Mucosa of rectum (tissue), 2 donors: Measurements from ENCODE around the gene PIGW.

Experiments
- H3K27ac ChIP-seq, 2 donors: one replicate each; pipeline ENCODE4 v1.7.0; 2013; ENCODE audit warnings: inconsistent platforms in 2 of 2, low read depth in 2 of 2, low read length in 2 of 2
- H3K27me3 ChIP-seq, 2 donors: one replicate each; pipeline ENCODE4 v1.7.0; 2013; ENCODE audit warnings: low read length in 2 of 2; ENCODE audit not compliant: control insufficient read depth in 2 of 2, insufficient read depth in 2 of 2
- H3K36me3 ChIP-seq, 2 donors: one replicate each; pipeline ENCODE4 v1.7.0; 2013; ENCODE audit warnings: low read length in 2 of 2; ENCODE audit not compliant: control insufficient read depth in 2 of 2, insufficient read depth in 2 of 2
- H3K4me1 ChIP-seq, 2 donors: one replicate each; pipeline ENCODE4 v1.7.0; 2013; ENCODE audit warnings: low read length in 2 of 2, mild to moderate bottlenecking in 1 of 2; ENCODE audit not compliant: control insufficient read depth in 2 of 2, insufficient read depth in 2 of 2
- H3K4me3 ChIP-seq, 2 donors: one replicate each; pipeline ENCODE4 v1.7.0; 2013; ENCODE audit warnings: low read length in 2 of 2
- H3K9ac ChIP-seq, 2 donors: one replicate each; pipeline ENCODE4 v1.7.0; 2013; ENCODE audit warnings: low read length in 2 of 2, low read depth in 1 of 2, mild to moderate bottlenecking in 1 of 2
- H3K9me3 ChIP-seq, 2 donors: one replicate each; pipeline ENCODE4 v1.7.0; 2013; ENCODE audit warnings: low read length in 2 of 2; ENCODE audit not compliant: control insufficient read depth in 2 of 2
- donor health status: healthy.
- donor health status: Normal muscosa, but diverticular disease.

The PIGW gene

DNA sequence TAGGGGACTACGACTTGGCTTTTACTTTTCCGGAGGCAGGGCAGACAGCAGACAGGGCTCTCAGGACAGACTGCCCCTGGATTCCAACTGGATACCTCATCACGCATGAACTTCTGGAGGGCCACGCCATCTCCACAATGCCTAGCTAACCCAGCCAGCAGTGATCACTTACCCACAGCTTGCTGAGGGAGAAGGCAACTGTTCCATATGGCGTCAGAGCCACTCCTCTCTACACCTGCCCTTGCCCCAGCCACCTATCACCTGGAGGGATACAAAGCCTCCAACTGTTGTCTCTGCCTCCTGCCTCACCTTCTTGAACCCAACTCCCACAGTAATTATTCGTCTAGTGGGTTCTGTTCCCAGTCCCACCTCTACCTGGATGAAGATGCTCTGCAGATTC is 8.9 kb upstream of the PIGW start:
- Histone ChIP-seq H3K27me3 (no peaks in the 10 kb centered on the region), H3K9me3 (no peaks in the 10 kb centered on the region), H3K36me3 (peaks cover 40 to 41% of the 10 kb centered on the region in 2 donors), H3K9ac (no peak overlapping the region), H3K4me3 (no peak overlapping the region), H3K27ac (no peak overlapping the region), H3K4me1 (no peaks in the 10 kb centered on the region)

DNA sequence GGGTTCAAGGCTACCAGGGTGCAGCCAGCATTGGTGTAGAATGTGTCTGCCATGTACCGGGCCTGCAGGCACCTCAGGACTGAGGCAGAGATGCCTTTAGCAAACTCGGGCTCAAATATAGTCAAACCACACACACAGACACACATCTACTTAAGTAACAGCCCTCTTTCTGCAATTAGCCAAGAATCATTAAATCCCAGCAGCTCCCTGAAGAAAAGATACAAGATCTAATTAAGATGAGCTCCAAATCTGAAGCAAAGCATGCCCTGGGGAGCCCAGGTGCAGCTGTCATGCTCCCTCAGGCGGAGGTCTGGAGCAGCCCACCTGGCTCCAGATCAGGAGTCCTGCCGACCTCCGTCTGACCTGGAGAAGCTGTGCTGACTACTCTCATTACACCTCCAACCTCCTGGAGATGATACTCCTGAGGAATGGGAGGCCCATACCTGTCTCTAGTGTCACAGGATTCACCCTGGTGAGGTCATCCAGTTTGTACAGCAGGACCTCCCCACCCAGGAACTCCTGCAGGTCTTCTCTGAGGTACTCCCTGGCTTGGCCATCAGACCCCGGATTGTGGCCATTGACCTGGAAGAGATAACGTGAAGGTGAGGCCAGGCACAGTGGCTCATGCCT is 7.1 kb upstream of the PIGW start:
- Histone ChIP-seq H3K27ac (no peak overlapping the region), H3K27me3 (no peaks in the 10 kb centered on the region), H3K36me3 (peaks cover 49 to 52% of the 10 kb centered on the region in 2 donors), H3K9ac (no peak overlapping the region), H3K4me1 (no peaks in the 10 kb centered on the region), H3K9me3 (no peaks in the 10 kb centered on the region), H3K4me3 (no peak overlapping the region)

DNA sequence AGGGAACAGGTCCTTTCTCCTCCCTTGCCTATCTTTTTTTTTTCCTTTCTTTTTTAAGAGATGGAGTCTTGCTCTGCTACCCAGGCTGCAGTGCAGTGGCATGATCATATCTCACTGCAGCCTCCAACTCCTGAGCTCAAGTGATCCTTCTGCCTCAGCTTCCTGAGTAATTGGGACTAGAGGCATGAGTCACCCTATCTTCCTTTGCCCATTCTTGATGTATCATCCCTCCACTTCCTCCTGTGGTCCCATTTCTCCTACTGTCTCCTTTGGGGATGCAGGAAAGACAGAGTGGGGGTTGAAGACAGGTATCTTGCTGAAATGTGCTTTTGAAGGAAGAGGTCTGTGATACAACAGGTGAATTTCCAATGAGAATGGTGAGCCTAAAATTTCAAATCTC is 5.7 kb upstream of the PIGW start:
- no peaks in the 10 kb centered on the region for H3K9me3 ChIP-seq
- no peak overlapping the region for H3K27ac ChIP-seq
- H3K27me3 ChIP-seq: no peaks in the 10 kb centered on the region
- H3K36me3 ChIP-seq: peaks cover 53 to 55% of the 10 kb centered on the region in 2 donors
- H3K4me1 ChIP-seq: peaks cover 6% of the 10 kb centered on the region in 2 donors
- no peak overlapping the region for H3K4me3 ChIP-seq
- H3K9ac ChIP-seq: no peak overlapping the region

DNA sequence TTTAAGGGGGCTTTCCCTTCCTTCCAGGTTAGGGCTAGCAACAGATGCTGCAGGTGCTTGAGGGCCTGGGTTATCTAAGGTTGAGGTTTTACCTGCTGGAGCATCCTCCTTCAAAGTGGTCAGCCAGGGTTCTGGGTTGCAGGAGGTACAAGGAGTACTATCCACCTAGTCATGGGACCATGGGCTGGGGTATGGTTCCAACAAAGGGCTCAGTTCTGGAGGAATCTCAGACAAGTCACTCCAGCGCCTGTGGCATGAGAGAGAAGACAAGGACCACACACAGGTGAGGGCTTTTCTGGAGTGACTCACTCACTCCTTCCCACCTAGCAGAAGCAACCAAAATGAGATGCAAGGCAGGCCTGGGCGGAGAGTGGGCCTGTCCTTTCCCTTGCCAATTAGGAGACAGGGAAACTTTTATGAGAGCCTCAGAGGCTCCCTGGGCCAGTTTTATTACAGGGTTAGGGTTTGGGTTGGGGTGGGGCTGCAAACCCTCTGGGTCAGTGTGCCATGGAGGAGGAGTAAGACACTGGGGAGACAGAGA is 2.3 kb upstream of the PIGW start:
- Histone ChIP-seq H3K9ac (no peak overlapping the region), H3K27me3 (no peaks in the 10 kb centered on the region), H3K9me3 (no peaks in the 10 kb centered on the region), H3K36me3 (peaks cover 33 to 34% of the 10 kb centered on the region in 2 donors), H3K4me3 (no peak overlapping the region), H3K27ac (no peak overlapping the region), H3K4me1 (peaks cover 14 to 16% of the 10 kb centered on the region in 2 donors)

DNA sequence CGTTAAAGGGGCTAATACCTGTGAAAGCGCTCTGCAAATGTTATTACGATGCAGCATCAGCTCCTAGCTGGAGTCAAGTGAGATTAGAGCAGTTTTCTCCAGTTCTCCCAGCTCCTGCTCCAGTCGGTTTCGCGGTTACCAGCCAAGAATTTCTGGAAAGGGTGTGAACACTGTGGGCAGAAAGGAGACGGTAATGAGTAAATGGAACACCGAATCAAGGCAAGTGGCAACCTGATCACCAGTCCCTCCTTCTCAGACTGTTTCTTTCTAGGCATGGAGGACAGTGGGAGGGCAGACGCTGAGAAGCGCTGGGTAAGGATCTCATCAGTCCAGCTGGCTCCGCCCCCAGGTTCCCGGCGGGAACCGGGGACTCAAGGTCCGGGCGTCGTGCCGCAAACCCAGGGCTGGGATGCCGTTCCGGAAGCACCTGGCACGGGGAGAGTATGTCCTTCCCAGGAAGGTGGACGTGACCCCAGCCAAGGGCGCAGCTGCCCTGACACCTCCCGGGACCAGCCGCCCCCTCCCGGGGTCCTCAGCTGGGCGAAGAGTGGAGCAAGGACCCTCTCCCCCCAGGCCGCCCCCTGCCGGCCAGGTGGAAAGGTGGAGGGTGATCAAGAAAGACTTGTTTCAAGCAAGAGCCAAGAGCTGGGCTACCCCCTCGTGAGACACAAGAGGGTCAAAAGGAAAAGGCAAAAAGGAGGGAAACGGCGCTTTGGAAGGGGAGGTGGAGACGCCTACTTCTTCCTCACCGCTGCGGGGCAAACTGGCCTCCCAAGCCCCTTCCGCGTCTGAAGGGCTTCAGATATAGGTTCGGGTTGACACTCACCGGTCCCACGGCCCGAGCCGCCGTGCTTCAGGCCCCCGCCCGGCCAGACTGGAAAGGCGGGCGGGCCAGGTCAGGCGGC is 600 bp upstream of the PIGW start:
- no peaks in the 10 kb centered on the region for H3K27me3 ChIP-seq
- H3K4me3 ChIP-seq: peak overlapping the region; percentile 93 to 99
- peaks cover 29 to 32% of the 10 kb centered on the region in 2 donors for H3K36me3 ChIP-seq
- H3K27ac ChIP-seq: peak overlapping the region; percentile 99
- H3K4me1 ChIP-seq: peaks cover 14 to 16% of the 10 kb centered on the region in 2 donors
- peak overlapping the region; percentile 84 to 97 for H3K9ac ChIP-seq
- H3K9me3 ChIP-seq: no peaks in the 10 kb centered on the region

DNA sequence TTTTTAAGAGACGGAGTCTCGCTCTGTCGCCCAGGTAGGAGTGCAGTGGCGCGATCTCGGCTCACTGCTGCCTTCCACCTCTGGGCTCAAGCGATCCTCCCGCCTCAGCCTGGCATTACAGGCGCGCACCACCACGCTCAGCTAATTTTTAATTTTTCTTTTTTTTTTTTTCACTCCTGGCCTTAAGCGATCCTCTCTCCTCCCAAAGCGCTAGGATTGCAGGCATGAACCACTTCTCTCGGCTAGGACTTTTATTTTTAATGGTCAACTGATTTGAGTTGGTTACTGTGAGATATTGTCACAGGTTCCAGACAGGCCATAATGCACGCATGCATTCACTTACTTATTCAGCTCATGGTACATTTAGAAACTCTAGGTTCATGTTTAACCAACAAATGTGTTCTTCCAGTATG is 888 bp downstream of the PIGW start:
- H3K4me3 ChIP-seq: peak overlapping the region; percentile 93 to 99
- H3K4me1 ChIP-seq: peaks cover 14 to 16% of the 10 kb centered on the region in 2 donors
- peaks cover 24 to 31% of the 10 kb centered on the region in 2 donors for H3K36me3 ChIP-seq
- no peaks in the 10 kb centered on the region for H3K27me3 ChIP-seq
- peak overlapping the region; percentile 95 to 97 for H3K9ac ChIP-seq
- peak overlapping the region; percentile 99 for H3K27ac ChIP-seq
- no peaks in the 10 kb centered on the region for H3K9me3 ChIP-seq

DNA sequence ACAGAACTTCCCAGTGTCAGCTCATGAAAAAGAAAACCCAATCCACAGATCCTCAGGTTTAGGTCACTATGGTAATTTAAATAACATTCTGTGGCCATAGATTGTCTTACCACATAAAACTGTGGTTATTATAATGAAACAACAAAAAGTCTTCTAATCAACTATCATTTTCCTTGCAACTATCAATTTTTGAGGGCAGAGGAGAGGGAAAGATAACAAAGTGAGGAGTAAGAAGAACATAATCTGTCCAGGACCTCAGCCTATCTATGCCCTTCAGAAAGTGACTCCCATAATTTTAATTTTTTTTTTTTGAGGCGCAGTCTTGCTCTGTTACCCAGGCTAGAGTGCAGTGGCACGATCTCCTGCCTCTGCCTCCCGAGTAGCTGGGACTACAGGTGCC is 5.9 kb downstream of the PIGW start:
- Histone ChIP-seq H3K4me1 (peaks cover 13 to 16% of the 10 kb centered on the region in 2 donors), H3K4me3 (no peak overlapping the region)

DNA sequence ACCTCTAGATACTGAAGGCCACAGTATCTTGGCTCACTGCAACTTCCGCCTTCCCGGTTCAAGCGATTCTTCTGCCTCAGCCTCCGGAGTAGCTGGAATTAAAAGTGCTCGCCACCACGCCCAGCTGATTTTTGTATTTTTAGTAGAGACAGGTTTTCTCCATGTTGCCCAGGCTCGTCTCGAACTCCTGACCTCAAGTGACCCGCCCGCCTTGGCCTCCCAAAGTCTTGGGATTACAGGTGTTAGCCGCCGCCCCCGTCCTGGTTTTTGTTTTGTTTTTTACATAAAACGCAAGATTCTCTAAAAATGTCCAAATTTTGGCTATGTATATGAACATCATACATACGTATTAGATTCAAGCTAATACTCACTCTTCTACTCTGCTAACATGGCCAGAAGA is 8.0 kb downstream of the PIGW start:
- Histone ChIP-seq H3K9ac (no peak overlapping the region), H3K27ac (no peak overlapping the region), H3K4me1 (peaks cover 25 to 26% of the 10 kb centered on the region in 2 donors), H3K27me3 (no peaks in the 10 kb centered on the region), H3K4me3 (no peak overlapping the region), H3K9me3 (no peaks in the 10 kb centered on the region), H3K36me3 (peaks cover 0 to 5% of the 10 kb centered on the region in 2 donors)

More for the DNA sequence above, 5.9 kb downstream of the PIGW start:
- Histone ChIP-seq H3K36me3 (peaks cover 6 to 13% of the 10 kb centered on the region in 2 donors), H3K27me3 (no peaks in the 10 kb centered on the region), H3K9ac (no peak overlapping the region), H3K27ac (no peak overlapping the region), H3K9me3 (no peaks in the 10 kb centered on the region)

DNA sequence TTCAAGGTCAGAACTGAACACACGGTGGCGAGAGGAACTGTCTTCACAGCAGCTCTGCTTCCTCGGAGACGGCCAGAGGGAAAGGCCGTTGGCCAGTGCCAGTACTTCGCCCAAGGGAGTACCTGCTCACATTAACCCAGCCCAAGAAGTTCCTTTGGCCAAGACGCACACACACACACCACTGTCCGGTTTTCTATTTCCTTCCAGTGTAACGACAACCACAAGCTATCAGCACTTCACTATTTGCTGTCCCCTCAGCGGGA is 9.2 kb downstream of the PIGW start:
- H3K36me3 ChIP-seq: peaks cover 0 to 3% of the 10 kb centered on the region in 2 donors
- peak overlapping the region; percentile 90 to 94 for H3K4me3 ChIP-seq
- H3K9ac ChIP-seq: peak overlapping the region; percentile 99
- peaks cover 25 to 29% of the 10 kb centered on the region in 2 donors for H3K4me1 ChIP-seq
- no peaks in the 10 kb centered on the region for H3K9me3 ChIP-seq
- H3K27ac ChIP-seq: peak overlapping the region; percentile 100
- H3K27me3 ChIP-seq: no peaks in the 10 kb centered on the region
